GM23248 (cell line): ENCODE results near the gene GNAS-AS1. TPM values are rescaled to one million over a fixed set of nuclear protein-coding genes. Genes with fewer than 3 reads are reported as not detected.

Source experiments
- DNase-seq: peaks from one replicate; pipeline ENCODE4 v3.0.0-alpha.2; 2015
- H2AFZ ChIP-seq: fragments of 200-600 bp; sonication (generic); 2 replicates; pipeline ENCODE4 v1.6.1; 2016; ENCODE audit warnings: antibody characterized with exemption
- H3F3A ChIP-seq: fragments of 200-600 bp; sonication (generic); 2 replicates; pipeline ENCODE4 v1.6.1; 2016; ENCODE audit warnings: mild to moderate bottlenecking, antibody characterized with exemption, mixed run types; ENCODE audit not compliant: insufficient read depth
- H3K27ac ChIP-seq: fragments of 200-600 bp; sonication (generic); 2 replicates; pipeline ENCODE4 v1.5.1; 2016; ENCODE audit warnings: mild to moderate bottlenecking
- H3K27me3 ChIP-seq: fragments of 200-600 bp; sonication (generic); replicated peaks from 2 replicates; pipeline ENCODE4 v1.6.1; 2016; ENCODE audit warnings: mild to moderate bottlenecking; ENCODE audit not compliant: insufficient read depth
- H3K36me3 ChIP-seq: fragments of 200-600 bp; sonication (generic); 2 replicates; pipeline ENCODE4 v1.6.1; 2016; ENCODE audit warnings: low read depth, mild to moderate bottlenecking
- H3K4me1 ChIP-seq: fragments of 200-600 bp; sonication (generic); 2 replicates; pipeline ENCODE4 v1.6.1; 2016; ENCODE audit warnings: mild to moderate bottlenecking; ENCODE audit not compliant: insufficient read depth
- H3K4me2 ChIP-seq: fragments of 200-600 bp; sonication (generic); one replicate; pipeline ENCODE4 v1.6.1; 2016; ENCODE audit warnings: mild to moderate bottlenecking; ENCODE audit not compliant: unreplicated experiment
- H3K4me3 ChIP-seq: fragments of 200-600 bp; sonication (generic); 2 replicates; pipeline ENCODE4 v1.5.1; 2016; ENCODE audit warnings: mild to moderate bottlenecking
- H3K79me2 ChIP-seq: fragments of 200-600 bp; sonication (generic); 2 replicates; pipeline ENCODE4 v1.6.1; 2016; ENCODE audit warnings: mild to moderate bottlenecking; ENCODE audit not compliant: insufficient read depth
- H3K9ac ChIP-seq: fragments of 200-600 bp; sonication (generic); 2 replicates; pipeline ENCODE4 v1.6.1; 2016; ENCODE audit warnings: mild to moderate bottlenecking
- H3K9me2 ChIP-seq: fragments of 200-600 bp; sonication (generic); 2 replicates; pipeline ENCODE4 v1.6.1; 2016; ENCODE audit warnings: mixed run types, mild to moderate bottlenecking, moderate library complexity; ENCODE audit not compliant: insufficient read depth
- H3K9me3 ChIP-seq: fragments of 200-600 bp; sonication (generic); one replicate; pipeline ENCODE4 v1.6.1; 2017; ENCODE audit warnings: low read depth
- H4K20me1 ChIP-seq: fragments of 200-600 bp; sonication (generic); 2 replicates; pipeline ENCODE4 v1.6.0; 2016; ENCODE audit not compliant: insufficient read depth
- EZH2 ChIP-seq: fragments of 200-600 bp; sonication (generic); IDR thresholded peaks from 2 replicates; pipeline ENCODE4 v1.6.1; 2018; ENCODE audit warnings: antibody characterized with exemption, mild to moderate bottlenecking; ENCODE audit not compliant: insufficient read depth, poor library complexity, severe bottlenecking
- EZH2phosphoT487 ChIP-seq: fragments of 200-600 bp; sonication (generic); IDR thresholded peaks from 2 replicates; pipeline ENCODE4 v1.6.1; 2018; ENCODE audit warnings: antibody characterized with exemption, moderate library complexity, mild to moderate bottlenecking, low read depth; ENCODE audit not compliant: insufficient read depth
- WGBS, 2 experiments: methylation state at CpG; one replicate each; pipeline ENCODE4 v1.1.6; 2015 to 2017; ENCODE audit warnings: low lambda C conversion rate in 2 of 2, low coverage in 1 of 2; ENCODE audit errors: missing lambda C conversion rate in 2 of 2; 5-methylcytosine and 5-hydroxymethylcytosine counted together
- in situ Hi-C: fragments of 300-500 bp; cut with MboI; formaldehyde crosslinking; loops from 2 replicates; pipeline ENCODE4 v1.15.0; 2020
- polyA plus RNA-seq: library from polyadenylated mRNA; unstranded; fragments of >200 nt; fragmentation: Nextera tagmentation; extraction: Ambion mirVana; gene quantifications from 2 replicates; pipeline ENCODE4 v1.2.1, GENCODE V29; 2016
- total RNA-seq: library from RNA; depleted of rRNA; stranded (reverse); fragments of >200 nt; shearing (Covaris generic); gene quantifications from 2 replicates; pipeline ENCODE4 v1.2.3, GENCODE V29; 2014

Gene GNAS-AS1
- total and polyA plus RNA-seq, 2 experiments from 2014 or later, result 0.97 to 1.0 TPM

DNA sequence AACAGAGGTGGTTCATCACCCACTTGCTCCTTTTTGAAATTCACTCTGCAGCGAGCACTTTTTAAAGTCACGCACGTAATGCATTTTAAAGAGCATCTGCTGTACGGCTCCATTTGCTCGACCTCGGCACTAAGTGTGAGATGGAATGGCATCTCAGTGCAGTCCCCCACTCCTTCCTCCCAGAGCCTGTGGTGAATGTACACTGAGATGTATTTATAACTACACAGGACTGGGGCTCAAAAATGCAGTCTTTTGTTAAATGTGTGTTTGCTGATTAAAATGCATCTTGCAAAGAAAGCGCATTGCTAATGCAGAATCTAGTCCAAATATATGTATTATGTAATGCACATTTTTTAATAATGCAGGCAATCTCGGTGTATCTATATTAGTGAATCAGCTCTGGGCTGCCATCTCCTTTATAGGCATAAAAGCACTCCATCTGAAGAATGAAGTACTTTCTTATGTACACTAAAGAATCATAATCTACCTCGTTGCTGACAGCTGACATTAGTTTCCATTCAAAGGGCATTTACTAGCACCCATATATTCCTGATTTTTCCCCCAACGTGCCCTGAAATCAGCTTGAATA, 14.0 kb downstream of the GNAS-AS1 start:
- Histone ChIP-seq H4K20me1 (no peaks in the 10 kb centered on the region), H3K36me3 (no peaks in the 10 kb centered on the region), H3K9me2 (no peaks in the 10 kb centered on the region), H3K4me3 (no peak overlapping the region), H3K4me2 (no peak overlapping the region), H3K4me1 (no peaks in the 10 kb centered on the region), H2AFZ (no peak overlapping the region), H3K9ac (no peak overlapping the region), H3K27ac (no peak overlapping the region), H3F3A (no peaks in the 10 kb centered on the region), H3K79me2 (0 out of 2 replicates have a peak, but pooled peaks cover under 1% of the 10 kb centered on the region), H3K9me3 (no peaks in the 10 kb centered on the region), H3K27me3 (peaks cover 51% of the 10 kb centered on the region)
- WGBS, 2 experiments, result 65 to 72% methylated on average over 10 of the region's 10 CpGs
- DNase-seq, result no peak
- TF ChIP-seq EZH2 (no peak), EZH2phosphoT487 (no peak)
- in situ Hi-C loops, result loop anchor here (25.0 kb wide), 2 partner anchors 349 to 599 kb away; partner anchors contain the start of gene ANKRD60

DNA sequence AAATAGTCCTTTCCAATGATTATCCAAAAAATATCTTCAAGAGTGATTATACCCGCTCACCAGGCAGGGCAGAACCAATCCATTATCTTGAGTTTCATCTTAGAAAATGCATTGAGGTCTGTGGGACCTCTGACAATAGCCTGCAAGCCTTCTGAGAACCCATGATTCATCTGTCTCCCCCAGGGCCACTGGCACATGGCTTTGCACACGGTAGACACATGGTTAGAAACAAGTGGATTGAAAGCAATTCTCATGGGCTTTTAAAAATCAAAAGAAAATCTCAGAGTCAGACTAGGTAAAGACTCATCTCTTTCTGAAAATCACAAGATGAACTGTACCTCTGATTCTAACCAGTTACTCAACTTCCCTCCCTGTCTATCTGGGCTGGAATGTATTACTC, 15.5 kb downstream of the GNAS-AS1 start:
- Histone ChIP-seq H2AFZ (no peak overlapping the region), H3K9ac (no peak overlapping the region), H3F3A (no peaks in the 10 kb centered on the region), H3K27me3 (peaks cover 50% of the 10 kb centered on the region), H3K4me2 (no peak overlapping the region), H3K9me3 (no peaks in the 10 kb centered on the region), H3K27ac (no peak overlapping the region), H3K36me3 (no peaks in the 10 kb centered on the region), H3K4me3 (no peak overlapping the region), H3K9me2 (no peaks in the 10 kb centered on the region), H4K20me1 (no peaks in the 10 kb centered on the region), H3K79me2 (peaks cover 13% of the 10 kb centered on the region; the same call in 1 of the 2 replicates), H3K4me1 (no peaks in the 10 kb centered on the region)
- no peak for TF ChIP-seq EZH2
- TF ChIP-seq EZH2phosphoT487, result no peak
- in situ Hi-C loops, result loop anchor here (25.0 kb wide), 2 partner anchors 348 to 598 kb away; partner anchors contain the start of gene ANKRD60
- DNase-seq, result no peak
- WGBS, 2 experiments, result 40 to 45% methylated on average over 2 of the region's 2 CpGs

DNA sequence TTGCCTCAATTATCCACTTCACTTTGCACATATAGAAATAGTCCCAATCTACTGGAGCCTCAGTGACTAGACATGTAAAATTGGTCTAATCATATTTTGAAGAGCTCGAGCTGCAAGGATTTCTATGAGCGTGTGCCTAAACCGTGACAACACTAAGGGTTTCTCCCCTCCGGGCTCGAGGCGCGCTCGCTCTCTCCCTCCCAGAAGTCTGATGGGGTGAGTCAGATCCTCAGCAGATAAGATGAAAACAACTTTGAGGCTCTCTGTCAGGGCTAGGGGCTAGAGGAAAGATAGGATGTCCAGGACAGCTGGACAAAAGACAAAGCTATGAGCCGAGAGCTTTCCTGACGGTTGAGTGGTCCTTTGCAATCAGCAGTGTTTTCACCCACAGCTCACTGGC, 16.8 kb downstream of the GNAS-AS1 start:
- no peaks in the 10 kb centered on the region for H4K20me1 ChIP-seq
- no peaks in the 10 kb centered on the region for H3F3A ChIP-seq
- no peak overlapping the region for H3K27ac ChIP-seq
- peaks cover 39% of the 10 kb centered on the region for H3K27me3 ChIP-seq
- in situ Hi-C loops, result loop anchor here (25.0 kb wide), 2 partner anchors 347 to 597 kb away; partner anchors contain the start of gene ANKRD60
- H3K4me2 ChIP-seq, result no peak overlapping the region
- H3K79me2 ChIP-seq, result peaks cover 13% of the 10 kb centered on the region; the same call in 1 of the 2 replicates
- H3K9me2 ChIP-seq, result no peaks in the 10 kb centered on the region
- no peaks in the 10 kb centered on the region for H3K36me3 ChIP-seq
- DNase-seq, result no peak
- H3K9me3 ChIP-seq, result no peaks in the 10 kb centered on the region
- TF ChIP-seq EZH2phosphoT487 (no peak), EZH2 (no peak)
- no peaks in the 10 kb centered on the region for H3K4me1 ChIP-seq
- no peak overlapping the region for H2AFZ ChIP-seq
- 91 to 94% methylated on average over 10 of the region's 10 CpGs for WGBS, 2 experiments
- no peak overlapping the region for H3K9ac ChIP-seq
- H3K4me3 ChIP-seq, result no peak overlapping the region

DNA sequence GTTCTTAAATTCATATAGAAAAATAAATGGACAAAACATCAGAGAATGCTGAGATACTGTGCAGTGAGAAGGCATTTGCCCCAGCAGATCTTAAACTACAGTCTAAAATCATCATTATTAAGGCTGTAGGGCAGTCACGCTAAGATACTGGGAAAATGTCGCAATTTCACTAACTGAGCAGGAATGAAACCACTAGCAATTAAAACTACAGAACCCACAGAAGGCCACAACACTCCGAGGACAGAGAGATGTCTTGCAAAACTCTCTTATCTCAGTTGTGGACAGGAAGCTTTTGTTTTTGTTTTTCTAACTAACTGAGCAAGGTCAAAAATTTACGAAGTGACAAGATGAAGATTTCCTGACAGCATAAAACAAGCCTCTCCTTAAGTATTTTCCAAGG, 18.2 kb downstream of the GNAS-AS1 start:
- Histone ChIP-seq H3K9me3 (no peaks in the 10 kb centered on the region), H3K27ac (no peak overlapping the region), H3K9me2 (no peaks in the 10 kb centered on the region), H3K4me2 (no peak overlapping the region), H3K27me3 (peaks cover 45% of the 10 kb centered on the region), H4K20me1 (no peaks in the 10 kb centered on the region), H3K36me3 (no peaks in the 10 kb centered on the region), H3K79me2 (peaks cover 13% of the 10 kb centered on the region; the same call in 1 of the 2 replicates), H3K4me3 (no peak overlapping the region), H3K9ac (no peak overlapping the region), H3F3A (no peaks in the 10 kb centered on the region), H3K4me1 (no peaks in the 10 kb centered on the region), H2AFZ (no peak overlapping the region)
- no peak for DNase-seq
- WGBS, 2 experiments, result 72 to 75% methylated on average over 4 of the region's 4 CpGs
- in situ Hi-C loops, result loop anchor here (25.0 kb wide), 2 partner anchors 345 to 595 kb away; partner anchors contain the start of gene ANKRD60
- TF ChIP-seq EZH2, result no peak
- no peak for TF ChIP-seq EZH2phosphoT487
